ENCODE data around the gene ALG9.

ALG9 gene

GRCh38 chr11:111762981-111763643, 108.3 kb downstream of the ALG9 start:
- no peak for DNase-seq

- DNase-seq: no peak
These were observed 108.9 kb downstream of the ALG9 start for GRCh38 chr11:111762526-111762925.

GRCh38 chr11:111761036-111761435, 110.3 kb downstream of the ALG9 start:
- DNase-seq: no peak

GRCh38 chr11:111759778-111760407, 111.5 kb downstream of the ALG9 start:
- DNase-seq: no peak

- DNase-seq: no peak
These were observed 112.0 kb downstream of the ALG9 start for GRCh38 chr11:111759376-111759775.

- DNase-seq: no peak
These were observed 115.3 kb downstream of the ALG9 start for GRCh38 chr11:111756097-111756496.

- no peak for DNase-seq
These were observed 121.7 kb downstream of the ALG9 start for GRCh38 chr11:111749646-111750045.

- DNase-seq: no peak
These were observed 123.2 kb downstream of the ALG9 start for GRCh38 chr11:111748035-111748804.

- DNase-seq: no peak
These were observed 125.5 kb downstream of the ALG9 start for GRCh38 chr11:111745719-111746504.

GRCh38 chr11:111743700-111744099, 127.7 kb downstream of the ALG9 start:
- no peak for DNase-seq

GRCh38 chr11:111741751-111742150, 129.6 kb downstream of the ALG9 start:
- no peak for DNase-seq

GRCh38 chr11:111739299-111739698, 132.1 kb downstream of the ALG9 start:
- DNase-seq: no peak

- DNase-seq: no peak
These were observed 133.8 kb downstream of the ALG9 start for GRCh38 chr11:111737444-111738210.

GRCh38 chr11:111736621-111737443, 134.5 kb downstream of the ALG9 start:
- no peak for DNase-seq
